Uterus (tissue), 2 donors: Measurements from ENCODE around the gene SMARCA2.

Source experiments
- POLR2A ChIP-seq, 2 donors: fragments of 450-650 bp; IDR thresholded peaks; one replicate each; pipeline ENCODE4 v1.6.1; 2016; ENCODE audit warnings: antibody characterized with exemption in 2 of 2, mild to moderate bottlenecking in 1 of 2, moderate library complexity in 1 of 2
- TF ChIP-seq, protein P1 (sequence below), 4 experiments: fragments of 200-600 bp in 2 of 4; fragments of 450-650 bp in 2 of 4; sonication (generic) in 2 of 4; IDR thresholded peaks; one replicate each; pipeline ENCODE4 v1.5.1; 2016 to 2019; ENCODE audit warnings: antibody characterized with exemption in 4 of 4, mild to moderate bottlenecking in 2 of 4, moderate library complexity in 1 of 4

DNA sequence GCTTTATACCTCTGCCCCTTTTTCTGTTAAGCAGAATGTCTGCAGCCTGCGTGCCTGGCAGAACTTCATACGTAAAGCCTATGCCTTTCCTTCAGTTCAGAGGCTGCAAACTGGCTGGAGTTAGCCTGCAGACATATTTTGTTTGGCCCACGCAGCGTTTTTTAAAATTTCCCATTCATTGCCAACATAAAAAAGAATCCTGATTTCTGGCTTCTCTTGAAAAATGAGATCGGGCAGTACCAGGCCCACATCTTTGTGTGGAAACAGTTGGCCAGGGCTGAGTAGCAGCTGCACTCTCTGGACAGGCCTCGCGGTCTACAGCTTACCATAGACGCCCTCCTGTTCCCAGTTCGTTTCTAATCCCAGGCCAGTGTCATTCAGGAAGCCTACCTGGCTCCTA, 104.4 kb downstream of the SMARCA2 start:
- TF ChIP-seq, protein P1, sequence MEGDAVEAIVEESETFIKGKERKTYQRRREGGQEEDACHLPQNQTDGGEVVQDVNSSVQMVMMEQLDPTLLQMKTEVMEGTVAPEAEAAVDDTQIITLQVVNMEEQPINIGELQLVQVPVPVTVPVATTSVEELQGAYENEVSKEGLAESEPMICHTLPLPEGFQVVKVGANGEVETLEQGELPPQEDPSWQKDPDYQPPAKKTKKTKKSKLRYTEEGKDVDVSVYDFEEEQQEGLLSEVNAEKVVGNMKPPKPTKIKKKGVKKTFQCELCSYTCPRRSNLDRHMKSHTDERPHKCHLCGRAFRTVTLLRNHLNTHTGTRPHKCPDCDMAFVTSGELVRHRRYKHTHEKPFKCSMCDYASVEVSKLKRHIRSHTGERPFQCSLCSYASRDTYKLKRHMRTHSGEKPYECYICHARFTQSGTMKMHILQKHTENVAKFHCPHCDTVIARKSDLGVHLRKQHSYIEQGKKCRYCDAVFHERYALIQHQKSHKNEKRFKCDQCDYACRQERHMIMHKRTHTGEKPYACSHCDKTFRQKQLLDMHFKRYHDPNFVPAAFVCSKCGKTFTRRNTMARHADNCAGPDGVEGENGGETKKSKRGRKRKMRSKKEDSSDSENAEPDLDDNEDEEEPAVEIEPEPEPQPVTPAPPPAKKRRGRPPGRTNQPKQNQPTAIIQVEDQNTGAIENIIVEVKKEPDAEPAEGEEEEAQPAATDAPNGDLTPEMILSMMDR (IDR thresholded peaks at IDR 0.05) = no peak
- TF ChIP-seq POLR2A (IDR thresholded peaks at IDR 0.05) = no peak
